Kidney (tissue), 14 donors: ENCODE results near the gene ZNF254. TPM values are rescaled to one million over a fixed set of nuclear protein-coding genes. Genes with fewer than 3 reads are reported as not detected.

Experiments used
- DNase-seq, 5 donors: peaks; one replicate each; pipeline ENCODE4 v3.0.0-alpha.2; 2013 to 2020
- FAIRE-seq: peaks from 2 replicates; lab custom pipeline; 2012; peaks lifted over from hg19 to GRCh38; lab: Jason Lieb, UNC
- H3K27ac ChIP-seq, 2 donors: one replicate each; pipeline ENCODE4 v1.7.0; 2013; ENCODE audit warnings: low read depth in 2 of 2, low read length in 2 of 2, inconsistent platforms in 1 of 2
- H3K27me3 ChIP-seq: one replicate; pipeline ENCODE4 v1.7.1; 2013; ENCODE audit warnings: low read length, inconsistent platforms; ENCODE audit not compliant: control insufficient read depth, insufficient read depth
- H3K36me3 ChIP-seq, 3 donors: one replicate each; pipeline versions ENCODE4 v1.7.0 to v1.7.1; 2013; ENCODE audit warnings: low read length in 3 of 3, control low read depth in 1 of 3, inconsistent platforms in 1 of 3; ENCODE audit not compliant: insufficient read depth in 3 of 3, control insufficient read depth in 2 of 3
- H3K4me1 ChIP-seq, 3 donors: one replicate each; pipeline versions ENCODE4 v1.7.0 to v1.7.1; 2013; ENCODE audit warnings: low read length in 3 of 3, inconsistent platforms in 1 of 3, low read depth in 1 of 3; ENCODE audit not compliant: control insufficient read depth in 2 of 3, insufficient read depth in 2 of 3
- H3K4me3 ChIP-seq, 3 donors: one replicate each; pipeline versions ENCODE4 v1.7.0 to v1.8.1; 2013; ENCODE audit warnings: low read length in 3 of 3, control low read depth in 1 of 3, inconsistent platforms in 1 of 3
- H3K9ac ChIP-seq, 3 donors: one replicate each; pipeline versions ENCODE4 v1.7.0 to v1.7.1; 2013; ENCODE audit warnings: low read length in 3 of 3, control low read depth in 1 of 3, inconsistent platforms in 1 of 3
- H3K9me3 ChIP-seq, 3 donors: one replicate each; pipeline versions ENCODE4 v1.7.0 to v1.7.1; 2013; ENCODE audit warnings: low read length in 3 of 3, control low read depth in 1 of 3, inconsistent platforms in 1 of 3; ENCODE audit not compliant: control insufficient read depth in 2 of 3, insufficient read depth in 1 of 3
- intact Hi-C: fragments of 100-400 bp; cut with DNase I; formaldehyde crosslinking; loops from one replicate; pipeline ENCODE4 v1.11.1; 2022
- polyA plus RNA-seq: library from polyadenylated mRNA; stranded (reverse); fragments of 350-450 nt; fragmentation: Illumina TruSeq; extraction: RNeasy Lipid Tissue Mini Kit (QIAGEN cat#74804); gene quantifications from one replicate; pipeline ENCODE4 v1.2.3, GENCODE V29; 2014; ENCODE audit warnings: low read depth, low replicate concordance; ENCODE audit not compliant: insufficient read depth
- total RNA-seq: library from RNA; stranded (reverse); fragmentation: NEBNext Ultra II Directional; extraction: Animal tissue kit (Norgen Biotek cat#: 25700); gene quantifications from one replicate; pipeline ENCODE4 v1.2.1, GENCODE V29; 2021
- TF ChIP-seq, protein P1 (sequence below): IDR thresholded peaks from 3 replicates; pipeline ENCODE4 v1.5.1; 2012; ENCODE audit warnings: mild to moderate bottlenecking, moderate library complexity, borderline replicate concordance; ENCODE audit not compliant: insufficient read depth; ENCODE audit errors: extremely low read depth
- donor health status: control.
- donor health status: control.
- donor health status: control.
- donor health status: control.
- donor health status: control.
- donor health status: DM: yes; HTN: yes; CAD: no.
- donor health status: Normal renal cell carcinoma (clear cell type).

The ZNF254 gene
- total and polyA plus RNA-seq, 2 donors from 2014 or later, result 5.7 to 23.1 TPM

DNA sequence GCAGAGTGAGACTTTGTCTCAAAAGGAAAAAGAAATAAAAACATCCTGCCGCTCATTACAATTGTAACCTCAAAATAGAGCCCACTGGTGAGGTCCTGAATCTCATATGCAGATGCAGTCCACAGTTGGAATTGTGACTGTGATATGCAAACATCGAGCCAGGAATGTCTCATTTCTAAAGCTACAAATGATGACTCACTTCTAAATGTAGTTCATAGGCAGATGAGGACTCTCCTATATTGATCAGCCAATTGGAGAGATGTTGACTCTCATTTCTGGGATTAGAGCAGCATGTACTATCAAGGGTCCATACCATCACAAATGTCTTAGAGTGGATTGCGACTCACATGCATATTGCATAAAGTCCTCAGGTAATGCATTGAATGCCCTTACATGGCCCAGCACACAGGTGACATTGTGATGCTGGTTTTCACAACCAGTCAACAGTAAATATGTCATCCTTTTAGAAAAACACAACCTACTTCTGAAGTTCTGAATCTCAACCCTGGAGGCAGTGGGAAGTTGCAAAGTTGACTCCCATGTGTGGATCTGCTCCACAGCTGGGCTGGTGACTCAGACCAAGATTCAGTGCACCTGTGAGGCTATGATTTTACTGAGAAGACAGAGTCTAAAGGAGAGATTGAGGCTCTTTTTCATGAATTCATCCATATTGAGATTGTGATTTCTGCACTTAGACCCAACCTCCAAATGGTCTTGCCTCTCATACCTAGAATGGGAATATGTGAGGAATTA is 16.9 kb upstream of the ZNF254 start:
- Histone ChIP-seq H3K4me3 (no peak overlapping the region), H3K9ac (no peak overlapping the region), H3K4me1 (no peaks in the 10 kb centered on the region), H3K27ac (no peak overlapping the region), H3K36me3 (peaks cover 5 to 18% (median 8%) of the 10 kb centered on the region in 3 donors), H3K9me3 (no peaks in the 10 kb centered on the region), H3K27me3 (no peaks in the 10 kb centered on the region)
- intact Hi-C loops, result no loop called here
- no peak for FAIRE-seq
- TF ChIP-seq, protein P1, sequence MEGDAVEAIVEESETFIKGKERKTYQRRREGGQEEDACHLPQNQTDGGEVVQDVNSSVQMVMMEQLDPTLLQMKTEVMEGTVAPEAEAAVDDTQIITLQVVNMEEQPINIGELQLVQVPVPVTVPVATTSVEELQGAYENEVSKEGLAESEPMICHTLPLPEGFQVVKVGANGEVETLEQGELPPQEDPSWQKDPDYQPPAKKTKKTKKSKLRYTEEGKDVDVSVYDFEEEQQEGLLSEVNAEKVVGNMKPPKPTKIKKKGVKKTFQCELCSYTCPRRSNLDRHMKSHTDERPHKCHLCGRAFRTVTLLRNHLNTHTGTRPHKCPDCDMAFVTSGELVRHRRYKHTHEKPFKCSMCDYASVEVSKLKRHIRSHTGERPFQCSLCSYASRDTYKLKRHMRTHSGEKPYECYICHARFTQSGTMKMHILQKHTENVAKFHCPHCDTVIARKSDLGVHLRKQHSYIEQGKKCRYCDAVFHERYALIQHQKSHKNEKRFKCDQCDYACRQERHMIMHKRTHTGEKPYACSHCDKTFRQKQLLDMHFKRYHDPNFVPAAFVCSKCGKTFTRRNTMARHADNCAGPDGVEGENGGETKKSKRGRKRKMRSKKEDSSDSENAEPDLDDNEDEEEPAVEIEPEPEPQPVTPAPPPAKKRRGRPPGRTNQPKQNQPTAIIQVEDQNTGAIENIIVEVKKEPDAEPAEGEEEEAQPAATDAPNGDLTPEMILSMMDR, result no peak
- no peak for DNase-seq

DNA sequence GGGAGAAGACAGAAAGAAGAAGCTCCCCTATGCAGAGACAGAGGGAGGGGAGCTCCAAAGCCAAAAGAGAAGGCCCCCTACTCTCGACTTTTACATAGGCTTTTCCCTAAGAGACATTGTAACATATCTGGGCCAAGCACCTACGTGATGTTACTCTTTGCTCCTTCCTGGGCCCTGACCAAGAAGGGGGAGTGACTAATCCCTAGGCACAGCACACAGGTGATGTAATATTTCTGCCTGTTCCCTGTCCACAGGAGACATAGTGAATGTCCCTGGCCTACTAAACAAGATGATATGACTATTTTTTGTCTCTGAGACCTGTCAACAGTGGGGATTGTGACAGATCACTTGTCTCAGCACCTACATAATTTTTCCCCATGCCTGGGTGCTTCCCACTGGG is 15.9 kb upstream of the ZNF254 start:
- Histone ChIP-seq H3K27me3 (no peaks in the 10 kb centered on the region), H3K9ac (no peak overlapping the region), H3K4me1 (no peaks in the 10 kb centered on the region), H3K36me3 (peaks cover 5 to 18% (median 8%) of the 10 kb centered on the region in 3 donors), H3K27ac (no peak overlapping the region), H3K4me3 (no peak overlapping the region), H3K9me3 (no peaks in the 10 kb centered on the region)
- TF ChIP-seq, protein P1, result no peak
- FAIRE-seq (no peak), DNase-seq (no peak)
- intact Hi-C loops, result no loop called here

DNA sequence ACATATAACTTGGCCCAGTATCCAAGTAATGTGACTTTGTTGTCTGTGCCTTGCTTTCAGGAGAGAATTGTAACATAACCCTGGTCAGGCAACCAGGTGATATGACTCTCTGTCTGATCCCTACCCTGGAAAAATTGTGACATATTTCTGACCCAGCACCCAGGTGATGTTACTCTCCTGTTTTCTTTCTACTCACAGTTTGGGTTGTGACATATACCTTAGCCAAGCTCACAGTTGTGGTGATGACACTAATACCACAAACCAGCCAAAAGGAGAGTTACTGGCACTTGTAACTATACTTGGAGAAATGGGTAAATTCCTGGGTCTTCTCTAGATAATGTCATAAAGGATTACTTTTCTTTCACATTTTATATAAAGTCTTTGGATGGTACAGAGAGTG is 14.3 kb upstream of the ZNF254 start:
- H3K27me3 ChIP-seq, result no peaks in the 10 kb centered on the region

More for the DNA sequence above, 14.3 kb upstream of the ZNF254 start:
- Histone ChIP-seq H3K36me3 (peaks cover 5 to 9% (median 8%) of the 10 kb centered on the region in 3 donors), H3K4me1 (no peaks in the 10 kb centered on the region), H3K4me3 (no peak overlapping the region), H3K9me3 (no peaks in the 10 kb centered on the region), H3K27ac (no peak overlapping the region), H3K9ac (no peak overlapping the region)
- DNase-seq, result no peak
- intact Hi-C loops, result no loop called here
- TF ChIP-seq, protein P1, result no peak
- FAIRE-seq, result no peak
